Heart left ventricle (tissue), 16 donors: ENCODE results near the gene GUCA1C. TPM values are rescaled to one million over a fixed set of nuclear protein-coding genes. Genes with fewer than 3 reads are reported as not detected.

Experiments
- ATAC-seq, 4 donors: fragments of 200-7000 bp; cut with Tn5 transposase; one replicate each; pipeline ENCODE4 v1.9.1; 2020 to 2022; ENCODE audit warnings: moderate library complexity in 4 of 4, mild to moderate bottlenecking in 3 of 4, moderate number of reproducible peaks in 1 of 4
- DNase-seq, 5 donors: peaks; one replicate each; pipeline ENCODE4 v3.0.0-alpha.2; 2020
- H3K27ac ChIP-seq, 12 donors: fragments of 200-600 bp; sonication (generic) in 4 of 12; one replicate each; pipeline versions ENCODE4 v1.5.0 to v1.8.0; 2016 to 2022; ENCODE audit warnings: mild to moderate bottlenecking in 2 of 12
- H3K27me3 ChIP-seq, 9 donors: fragments of 200-600 bp; sonication (generic) in 2 of 9; one replicate each; pipeline versions ENCODE4 v1.5.1 to v1.8.0; 2016 to 2022; ENCODE audit warnings: mild to moderate bottlenecking in 3 of 9
- H3K36me3 ChIP-seq, 9 donors: fragments of 200-600 bp; sonication (generic) in 2 of 9; one replicate each; pipeline versions ENCODE4 v1.5.0 to v1.8.0; 2018 to 2022; ENCODE audit warnings: mild to moderate bottlenecking in 2 of 9
- H3K4me1 ChIP-seq, 12 donors: fragments of 200-600 bp; sonication (generic) in 4 of 12; one replicate each; pipeline versions ENCODE4 v1.5.0 to v1.8.0; 2016 to 2022; ENCODE audit warnings: mild to moderate bottlenecking in 3 of 12
- H3K4me3 ChIP-seq, 12 donors: fragments of 200-600 bp; sonication (generic) in 4 of 12; one replicate each; pipeline versions ENCODE4 v1.5.0 to v1.8.0; 2017 to 2022; ENCODE audit warnings: mild to moderate bottlenecking in 9 of 12, moderate library complexity in 4 of 12
- H3K9me3 ChIP-seq, 12 donors: fragments of 200-600 bp; sonication (generic) in 4 of 12; one replicate each; pipeline versions ENCODE4 v1.5.0 to v1.8.0; 2016 to 2022; ENCODE audit warnings: mild to moderate bottlenecking in 1 of 12
- POLR2A ChIP-seq, 2 donors: fragments of 450-650 bp; IDR thresholded peaks; one replicate each; pipeline ENCODE4 v1.6.1; 2017; ENCODE audit warnings: antibody characterized with exemption in 2 of 2, mild to moderate bottlenecking in 2 of 2, moderate library complexity in 2 of 2
- WGBS, 4 donors: extraction: QIAGEN DNeasy Blood & Tissue Kit in 2 of 4; methylation state at CpG; one replicate each; pipeline versions ENCODE4 v1.1.5 to v1.1.7; 2013 to 2018; 5-methylcytosine and 5-hydroxymethylcytosine counted together
- intact Hi-C, 10 donors: fragments of 100-400 bp; cut with DNase I; formaldehyde crosslinking; loops; one replicate each; pipeline versions ENCODE4 v1.11.1 to v1.14.2; 2022
- long read RNA-seq, 3 donors: library from polyadenylated mRNA; unstranded; transcript quantifications; one replicate each; pipeline ENCODE4 v2.0.0, GENCODE V29; 2020 to 2021
- polyA plus RNA-seq, 2 donors: library from polyadenylated mRNA; stranded (reverse); fragments of 200-250 nt; gene quantifications; one replicate each; pipeline ENCODE4 v1.2.3, GENCODE V29; 2013
- total RNA-seq, 9 donors: library from RNA; depleted of rRNA in 2 of 9; stranded (reverse); fragments of >200 nt in 2 of 9; fragmentation: NEBNext Ultra II Directional in 3 of 9; extraction: Animal tissue kit (Norgen Biotek cat#: 25700) in 3 of 9; gene quantifications; one replicate each; pipeline versions ENCODE4 v1.1.0 to v1.2.4, GENCODE V29; 2016 to 2023
- TF ChIP-seq, protein P1 (sequence below), 12 donors: fragments of 200-600 bp; sonication (generic) in 4 of 12; IDR thresholded peaks; one replicate each; pipeline versions ENCODE4 v1.5.0 to v1.8.0; 2018 to 2022; ENCODE audit warnings: antibody characterized with exemption in 12 of 12, mild to moderate bottlenecking in 5 of 12
- donor health status: ischemic (EF 13 %, LVEDD 7.1; RV severe dilation, severe dysfunction).
- donor health status: healthy with polysubstance abuse.
- donor health status: DM: no; HTN: yes; CAD: no.
- donor health status: DM: no; HTN: no; CAD: no.
- donor health status: ischemic (EF 25% LVEDD 6.9; RV normal size, moderate dysfunction).
- donor health status: ischemic (EF 25% LVEDD 5.7; RV mildly dilated, moderate dysfunction).
- donor health status: healthy.
- donor health status: DM: yes; HTN: yes; CAD: no.
- donor health status: ischemic (EF 35%, LVEDD 5.7; RV mildly dilated, moderate dysfunction).
- donor health status: nonischemic (EF 11% LVEDD 7.7; RV severe dilation, severe dysfunction).
- donor health status: DM: yes; HTN: yes; CAD: no.
- donor health status: PGD.
- donor health status: ischemic (EF 29% LVEDD 5.4; RV normal size, mild dysfunction).
- donor health status: nonischemic (EF 23%, LVEDD 6.1; RV moderate dilation, normal function).

Gene GUCA1C
- total RNA-seq (10 to 100 TPM in 3 of 9 donors, 1 to 10 TPM in 5, not detected in 1; 1.5 to 20.7 (median 7.1) TPM), polyA plus RNA-seq (1 to 10 TPM in 1 of 2 donors, under 1 TPM in 1; 0.14 to 2.2 TPM)
- long read RNA-seq, donor 1, result 0 reads
- long read RNA-seq, donor 2, result 0 reads
- long read RNA-seq, donor 3, result 0 reads

DNA sequence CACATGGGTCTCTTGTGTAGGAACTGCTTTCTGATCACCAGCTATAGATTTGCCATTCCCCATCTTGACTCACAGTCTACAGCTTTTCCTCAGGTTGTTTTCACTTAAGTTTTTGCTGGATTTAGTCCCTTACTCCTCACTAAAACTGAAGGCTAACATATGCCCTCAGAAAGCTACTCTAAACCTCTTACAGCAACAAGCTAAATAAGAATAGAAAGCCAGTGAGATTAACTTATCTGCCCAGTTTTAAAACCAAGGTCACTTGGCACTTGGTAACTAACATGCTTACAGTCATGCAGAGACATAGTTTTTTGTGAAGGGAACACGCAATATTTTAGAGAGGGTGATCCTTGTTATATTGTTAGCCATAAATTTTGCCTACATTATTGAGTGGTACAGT is at the start of gene GUCA1C:
Gene GUCA1C, minus strand, starts transcription at position 180 of the 400 bp plus-strand sequence. Its CDS starts 117 bp downstream, at position 63.
- Histone ChIP-seq H3K4me1 (no peaks in the 10 kb centered on the region), H3K4me3 (peak within 1 kb of the TSS in 1 of 12 donors; percentile 7), H3K36me3 (no peaks in the 10 kb centered on the region), H3K27me3 (no peaks in the 10 kb centered on the region), H3K27ac (peak within 1 kb of the TSS in 1 of 12 donors; percentile 7), H3K9me3 (no peaks in the 10 kb centered on the region)
- WGBS, 4 donors, result 55 to 80% (median 63%) methylated on average over 1 of the region's 1 CpG
- no peak for ATAC-seq
- DNase-seq, result no peak
- TF ChIP-seq, protein P1, sequence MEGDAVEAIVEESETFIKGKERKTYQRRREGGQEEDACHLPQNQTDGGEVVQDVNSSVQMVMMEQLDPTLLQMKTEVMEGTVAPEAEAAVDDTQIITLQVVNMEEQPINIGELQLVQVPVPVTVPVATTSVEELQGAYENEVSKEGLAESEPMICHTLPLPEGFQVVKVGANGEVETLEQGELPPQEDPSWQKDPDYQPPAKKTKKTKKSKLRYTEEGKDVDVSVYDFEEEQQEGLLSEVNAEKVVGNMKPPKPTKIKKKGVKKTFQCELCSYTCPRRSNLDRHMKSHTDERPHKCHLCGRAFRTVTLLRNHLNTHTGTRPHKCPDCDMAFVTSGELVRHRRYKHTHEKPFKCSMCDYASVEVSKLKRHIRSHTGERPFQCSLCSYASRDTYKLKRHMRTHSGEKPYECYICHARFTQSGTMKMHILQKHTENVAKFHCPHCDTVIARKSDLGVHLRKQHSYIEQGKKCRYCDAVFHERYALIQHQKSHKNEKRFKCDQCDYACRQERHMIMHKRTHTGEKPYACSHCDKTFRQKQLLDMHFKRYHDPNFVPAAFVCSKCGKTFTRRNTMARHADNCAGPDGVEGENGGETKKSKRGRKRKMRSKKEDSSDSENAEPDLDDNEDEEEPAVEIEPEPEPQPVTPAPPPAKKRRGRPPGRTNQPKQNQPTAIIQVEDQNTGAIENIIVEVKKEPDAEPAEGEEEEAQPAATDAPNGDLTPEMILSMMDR (IDR thresholded peaks at IDR 0.05), result no peak
- no peak for TF ChIP-seq POLR2A (IDR thresholded peaks at IDR 0.05)
- intact Hi-C loops, result no loop called here

DNA sequence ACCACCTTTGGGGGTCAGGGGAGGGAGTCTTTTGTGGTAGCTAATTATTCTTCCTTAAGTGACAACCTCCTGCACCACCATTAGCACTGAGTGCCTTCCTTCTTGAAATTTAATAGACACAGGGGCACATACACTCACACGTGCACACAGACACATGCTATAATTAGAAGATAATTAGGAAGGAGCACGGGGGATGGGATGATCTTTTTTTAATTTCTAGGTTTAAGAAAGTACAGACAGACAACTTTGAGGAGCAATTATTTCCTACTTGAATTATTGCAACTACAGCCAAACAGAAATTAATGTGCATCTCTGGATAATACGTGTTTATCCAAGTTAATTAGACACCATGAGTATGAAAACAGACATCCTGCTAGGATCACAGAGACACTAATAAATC is 44.8 kb upstream of the GUCA1C start:
- intact Hi-C loops, result no loop called here
- no peaks in the 10 kb centered on the region for H3K4me1 ChIP-seq
- no peak overlapping the region for H3K4me3 ChIP-seq
- H3K27me3 ChIP-seq, result no peaks in the 10 kb centered on the region
- no peaks in the 10 kb centered on the region for H3K36me3 ChIP-seq
- no peak for DNase-seq
- H3K27ac ChIP-seq, result no peak overlapping the region
- WGBS, 4 donors, result 47 to 60% (median 51%) methylated on average over 3 of the region's 3 CpGs
- ATAC-seq, result no peak
- TF ChIP-seq, protein P1 (IDR thresholded peaks at IDR 0.05), result no peak
- TF ChIP-seq POLR2A (IDR thresholded peaks at IDR 0.05), result no peak
- no peaks in the 10 kb centered on the region for H3K9me3 ChIP-seq

- intact Hi-C loops, result no loop called here
- Histone ChIP-seq H3K4me3 (no peak overlapping the region), H3K4me1 (no peaks in the 10 kb centered on the region), H3K27ac (no peak overlapping the region), H3K36me3 (no peaks in the 10 kb centered on the region), H3K27me3 (no peaks in the 10 kb centered on the region), H3K9me3 (no peaks in the 10 kb centered on the region)
- 0 to 1% (median 1%) methylated on average over 1 of the region's 1 CpG for WGBS, 4 donors
- TF ChIP-seq POLR2A (IDR thresholded peaks at IDR 0.05), result no peak
- TF ChIP-seq, protein P1 (IDR thresholded peaks at IDR 0.05), result no peak
- ATAC-seq, result no peak
- DNase-seq, result no peak
Measured at GRCh38 chr3:108985844-108986243, 32.2 kb upstream of the GUCA1C start.

DNA sequence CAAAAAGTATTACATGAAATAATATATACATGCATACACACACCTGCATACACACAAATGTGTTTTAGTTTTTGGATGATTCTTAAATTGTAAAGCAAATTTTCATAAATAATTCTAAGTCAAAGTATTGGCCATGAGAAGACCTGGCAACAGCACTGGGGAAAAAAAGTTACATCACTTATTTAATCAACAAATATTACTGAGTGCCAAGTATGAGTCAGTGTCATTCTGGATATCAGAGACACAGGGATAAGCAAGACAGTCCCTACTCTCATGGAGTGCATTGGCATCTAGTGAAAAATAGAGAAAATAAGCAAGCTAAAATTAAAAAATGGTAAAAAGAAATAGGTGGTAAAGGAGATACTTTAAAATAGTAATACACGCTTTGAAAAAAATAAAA is 29.4 kb upstream of the GUCA1C start:
- TF ChIP-seq POLR2A (IDR thresholded peaks at IDR 0.05), result no peak
- TF ChIP-seq, protein P1 (IDR thresholded peaks at IDR 0.05), result no peak
- ATAC-seq, result no peak
- WGBS, 4 donors, result 93 to 97% (median 96%) methylated on average over 1 of the region's 1 CpG
- Histone ChIP-seq H3K4me1 (no peaks in the 10 kb centered on the region), H3K9me3 (no peaks in the 10 kb centered on the region), H3K36me3 (no peaks in the 10 kb centered on the region), H3K27ac (no peak overlapping the region), H3K4me3 (no peak overlapping the region), H3K27me3 (no peaks in the 10 kb centered on the region)
- intact Hi-C loops, result no loop called here
- no peak for DNase-seq
